HepG2 (cell line): ENCODE measurements around the gene TANGO2.

Experiments used
- BCLAF1 ChIP-seq: fragments of 450-650 bp; IDR thresholded peaks from 2 replicates; pipeline ENCODE4 v1.6.1; 2017; ENCODE audit warnings: mild to moderate bottlenecking
- CHCHD3 ChIP-seq: sonication (generic); formaldehyde crosslinking; IDR thresholded peaks from 2 replicates; pipeline ENCODE4 v1.8.0; 2022; ENCODE audit warnings: mild to moderate bottlenecking, missing genetic modification reagents, moderate library complexity
- CTCF ChIP-seq: sonication (generic); formaldehyde crosslinking; IDR thresholded peaks from 2 replicates; pipeline ENCODE4 v1.5.0; 2020; ENCODE audit warnings: mild to moderate bottlenecking, missing genetic modification reagents, moderate library complexity
- FOXJ3 ChIP-seq: sonication (generic); formaldehyde crosslinking; IDR thresholded peaks from 2 replicates; pipeline ENCODE4 v1.4.0; 2020; ENCODE audit warnings: missing genetic modification reagents, mild to moderate bottlenecking, borderline replicate concordance
- HOXA7 ChIP-seq: sonication (generic); formaldehyde crosslinking; IDR thresholded peaks from 2 replicates; pipeline ENCODE4 v1.8.1; 2022; ENCODE audit warnings: mild to moderate bottlenecking, missing genetic modification reagents, moderate library complexity
- SIN3A ChIP-seq: IDR thresholded peaks from 2 replicates; pipeline ENCODE4 v1.6.1; 2011; ENCODE audit warnings: low read depth, mild to moderate bottlenecking, control low read depth, low read length, borderline replicate concordance
- SP2 ChIP-seq: sonication (generic); formaldehyde crosslinking; IDR thresholded peaks from 2 replicates; pipeline ENCODE4 v1.5.1; 2020; ENCODE audit warnings: mild to moderate bottlenecking, missing genetic modification reagents
- TCF12 ChIP-seq, 2 experiments: fragments of 450-650 bp in 1 of 2; sonication (generic) in 1 of 2; formaldehyde crosslinking in 1 of 2; IDR thresholded peaks; 2 replicates each; pipeline versions ENCODE4 v1.6.1 to v1.8.0; 2017 to 2022; ENCODE audit warnings: antibody characterized with exemption in 1 of 2, mild to moderate bottlenecking in 1 of 2, missing genetic modification reagents in 1 of 2, moderate library complexity in 1 of 2
- ZNF891 ChIP-seq: sonication (generic); formaldehyde crosslinking; IDR thresholded peaks from 2 replicates; pipeline ENCODE4 v1.5.0; 2020; ENCODE audit warnings: mild to moderate bottlenecking, missing genetic modification reagents
- TF ChIP-seq, protein P1 (sequence below): sonication (generic); formaldehyde crosslinking; IDR thresholded peaks from 2 replicates; pipeline ENCODE4 v1.5.0; 2020; ENCODE audit warnings: missing genetic modification reagents

DNA sequence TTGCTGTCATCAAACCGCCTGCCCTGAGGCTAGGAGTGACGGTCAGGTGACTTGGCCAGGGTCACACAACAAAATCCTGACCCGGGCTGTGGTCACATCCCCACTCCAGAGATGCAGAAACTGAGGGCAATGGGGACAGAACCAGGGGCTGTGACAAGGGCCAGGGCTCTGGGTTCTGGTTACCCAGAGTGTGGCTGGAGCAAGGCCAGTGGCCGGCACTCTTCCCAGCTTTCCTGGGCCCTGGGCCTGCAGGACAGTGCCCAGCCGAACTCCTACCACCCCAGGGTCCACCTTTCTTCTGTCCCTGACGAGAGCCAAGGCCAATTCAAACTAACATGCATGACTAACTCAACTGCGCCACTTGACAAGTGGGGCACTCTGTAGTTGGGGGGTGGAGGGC lies 40.1 kb upstream of the TANGO2 start:
- no peak for TF ChIP-seq BCLAF1
- TF ChIP-seq SIN3A: no peak
- TF ChIP-seq SP2: no peak
- TF ChIP-seq CTCF (CRISPR knock-in tag): no peak
- TF ChIP-seq HOXA7: no peak
- no peak for TF ChIP-seq TCF12 (IDR thresholded peaks at IDR 0.05)
- TF ChIP-seq TCF12 (CRISPR knock-in tag; IDR thresholded peaks at IDR 0.05): no peak
- no peak for TF ChIP-seq FOXJ3
- no peak for TF ChIP-seq CHCHD3 (CRISPR knock-in tag)
- TF ChIP-seq ZNF891 (CRISPR knock-in tag): no peak
- TF ChIP-seq, protein P1, sequence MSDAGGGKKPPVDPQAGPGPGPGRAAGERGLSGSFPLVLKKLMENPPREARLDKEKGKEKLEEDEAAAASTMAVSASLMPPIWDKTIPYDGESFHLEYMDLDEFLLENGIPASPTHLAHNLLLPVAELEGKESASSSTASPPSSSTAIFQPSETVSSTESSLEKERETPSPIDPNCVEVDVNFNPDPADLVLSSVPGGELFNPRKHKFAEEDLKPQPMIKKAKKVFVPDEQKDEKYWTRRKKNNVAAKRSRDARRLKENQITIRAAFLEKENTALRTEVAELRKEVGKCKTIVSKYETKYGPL (CRISPR knock-in tag): no peak
